ENCODE results near the gene TPST1.

GRCh38 chr7:66186991-66187390, 18.1 kb upstream of the TPST1 start:
- TF ChIP-seq CTCF (conservative IDR thresholded peaks at IDR 0.05): no peak
- TF ChIP-seq EZH2 (IDR thresholded peaks at IDR 0.05; ENCODE audit: low read depth): no peak

Data from PC-9 (cell line).